Activated CD8-positive, alpha-beta memory T cell treated with anti-CD3 and anti-CD28 coated beads, Interleukin-2, amount 10 ng/mL, durations not matched to agents 7 days and 5 days (primary cell): ENCODE data around the gene CHRDL1. TPM values are rescaled to one million over a fixed set of nuclear protein-coding genes. Genes with fewer than 3 reads are reported as not detected.

ENCODE experiments used
- ATAC-seq: fragments of 150-1000 bp; cut with Tn5 transposase; one replicate; pipeline ENCODE4 v1.10.0; 2021; ENCODE audit warnings: moderate library complexity
- CTCF ChIA-PET: fragments of 350-600 bp; sonication (Branson Sonifier 250); formaldehyde crosslinking; loops from one replicate; lab custom pipeline; 2021; ENCODE audit warnings: antibody characterized with exemption; lab: Charles Lee
- DNase-seq: peaks from one replicate; pipeline ENCODE4 v3.0.0-alpha.2; 2020
- H3K27ac Mint-ChIP-seq: one replicate; pipeline ENCODE4 v1.8.0; 2021; ENCODE audit warnings: mild to moderate bottlenecking, mixed read lengths
- H3K27me3 Mint-ChIP-seq: one replicate; pipeline ENCODE4 v1.8.0; 2021; ENCODE audit warnings: mixed read lengths
- H3K36me3 Mint-ChIP-seq: one replicate; pipeline ENCODE4 v1.8.0; 2021; ENCODE audit warnings: mild to moderate bottlenecking, mixed read lengths
- H3K4me1 Mint-ChIP-seq: one replicate; pipeline ENCODE4 v1.8.0; 2021; ENCODE audit warnings: mixed read lengths
- H3K4me3 Mint-ChIP-seq: one replicate; pipeline ENCODE4 v1.8.0; 2021; ENCODE audit warnings: mild to moderate bottlenecking, moderate library complexity, mixed read lengths
- H3K9me3 Mint-ChIP-seq: one replicate; pipeline ENCODE4 v1.8.0; 2022; ENCODE audit warnings: low read depth, mixed read lengths
- total RNA-seq, 2 experiments: library from RNA; stranded (reverse); gene quantifications; one replicate each; pipeline ENCODE4 v1.2.3, GENCODE V29; 2021

The CHRDL1 gene
- total RNA-seq, 2 experiments from 2014 or later: not detected

GRCh38 chrX:110759785-110760184, 35.8 kb downstream of the CHRDL1 start:
- no peaks in the 10 kb centered on the region for H3K36me3 Mint-ChIP-seq
- no peaks in the 10 kb centered on the region for H3K27me3 Mint-ChIP-seq
- DNase-seq (no peak), ATAC-seq (no peak)
- no peaks in the 10 kb centered on the region for H3K9me3 Mint-ChIP-seq
- H3K27ac Mint-ChIP-seq: no peak overlapping the region
- CTCF ChIA-PET: no interaction called here
- no peaks in the 10 kb centered on the region for H3K4me1 Mint-ChIP-seq
- no peak overlapping the region for H3K4me3 Mint-ChIP-seq

GRCh38 chrX:110758781-110759422, 36.7 kb downstream of the CHRDL1 start:
- Mint-ChIP-seq H3K27me3 (no peaks in the 10 kb centered on the region), H3K27ac (no peak overlapping the region), H3K9me3 (no peaks in the 10 kb centered on the region), H3K36me3 (no peaks in the 10 kb centered on the region), H3K4me1 (no peaks in the 10 kb centered on the region), H3K4me3 (no peak overlapping the region)
- DNase-seq (no peak), ATAC-seq (no peak)
- CTCF ChIA-PET: no interaction called here

GRCh38 chrX:110755611-110756010, 40.0 kb downstream of the CHRDL1 start:
- H3K27me3 Mint-ChIP-seq: no peaks in the 10 kb centered on the region
- no peak overlapping the region for H3K4me3 Mint-ChIP-seq
- DNase-seq (no peak), ATAC-seq (no peak)
- no peaks in the 10 kb centered on the region for H3K4me1 Mint-ChIP-seq
- H3K9me3 Mint-ChIP-seq: no peaks in the 10 kb centered on the region
- H3K27ac Mint-ChIP-seq: no peak overlapping the region
- CTCF ChIA-PET: no interaction called here
- no peaks in the 10 kb centered on the region for H3K36me3 Mint-ChIP-seq

- Mint-ChIP-seq H3K4me1 (no peaks in the 10 kb centered on the region), H3K27me3 (no peaks in the 10 kb centered on the region), H3K4me3 (no peak overlapping the region), H3K9me3 (no peaks in the 10 kb centered on the region), H3K27ac (no peak overlapping the region), H3K36me3 (no peaks in the 10 kb centered on the region)
- CTCF ChIA-PET: no interaction called here
- ATAC-seq (no peak), DNase-seq (no peak)
Measured at GRCh38 chrX:110755061-110755460, 40.6 kb downstream of the CHRDL1 start.

- H3K4me3 Mint-ChIP-seq: no peak overlapping the region
- H3K4me1 Mint-ChIP-seq: no peaks in the 10 kb centered on the region
- DNase-seq: no peak
- CTCF ChIA-PET: no interaction called here
- no peaks in the 10 kb centered on the region for H3K9me3 Mint-ChIP-seq
- ATAC-seq: no peak
- no peaks in the 10 kb centered on the region for H3K36me3 Mint-ChIP-seq
- H3K27me3 Mint-ChIP-seq: no peaks in the 10 kb centered on the region
- H3K27ac Mint-ChIP-seq: no peak overlapping the region
Measured at GRCh38 chrX:110750526-110751189, 45.0 kb downstream of the CHRDL1 start.

GRCh38 chrX:110748256-110748806, 47.3 kb downstream of the CHRDL1 start:
- DNase-seq: no peak
- H3K27ac Mint-ChIP-seq: no peak overlapping the region
- H3K9me3 Mint-ChIP-seq: no peaks in the 10 kb centered on the region
- ATAC-seq: no peak
- no peak overlapping the region for H3K4me3 Mint-ChIP-seq
- no peaks in the 10 kb centered on the region for H3K4me1 Mint-ChIP-seq
- CTCF ChIA-PET: no interaction called here
- H3K27me3 Mint-ChIP-seq: no peaks in the 10 kb centered on the region
- H3K36me3 Mint-ChIP-seq: no peaks in the 10 kb centered on the region

GRCh38 chrX:110746014-110746413, 49.6 kb downstream of the CHRDL1 start:
- H3K4me1 Mint-ChIP-seq: no peaks in the 10 kb centered on the region
- DNase-seq: no peak
- no peaks in the 10 kb centered on the region for H3K27me3 Mint-ChIP-seq
- no peak overlapping the region for H3K27ac Mint-ChIP-seq
- no peak overlapping the region for H3K4me3 Mint-ChIP-seq
- CTCF ChIA-PET: no interaction called here
- no peaks in the 10 kb centered on the region for H3K9me3 Mint-ChIP-seq
- no peaks in the 10 kb centered on the region for H3K36me3 Mint-ChIP-seq
- ATAC-seq: no peak

- Mint-ChIP-seq H3K4me1 (no peaks in the 10 kb centered on the region), H3K4me3 (no peak overlapping the region), H3K36me3 (no peaks in the 10 kb centered on the region), H3K27me3 (no peaks in the 10 kb centered on the region), H3K9me3 (no peaks in the 10 kb centered on the region), H3K27ac (no peak overlapping the region)
- CTCF ChIA-PET: no interaction called here
- no peak for ATAC-seq
- DNase-seq: no peak
Measured at GRCh38 chrX:110745288-110745687, 50.3 kb downstream of the CHRDL1 start.

GRCh38 chrX:110743679-110744340, 51.8 kb downstream of the CHRDL1 start:
- DNase-seq (no peak), ATAC-seq (no peak)
- Mint-ChIP-seq H3K36me3 (no peaks in the 10 kb centered on the region), H3K27ac (no peak overlapping the region), H3K4me3 (no peak overlapping the region), H3K27me3 (no peaks in the 10 kb centered on the region), H3K9me3 (no peaks in the 10 kb centered on the region), H3K4me1 (no peaks in the 10 kb centered on the region)
- CTCF ChIA-PET: no interaction called here

GRCh38 chrX:110741213-110741796, 54.3 kb downstream of the CHRDL1 start:
- Mint-ChIP-seq H3K9me3 (no peaks in the 10 kb centered on the region), H3K4me3 (no peak overlapping the region), H3K4me1 (no peaks in the 10 kb centered on the region), H3K36me3 (no peaks in the 10 kb centered on the region), H3K27me3 (no peaks in the 10 kb centered on the region), H3K27ac (no peak overlapping the region)
- ATAC-seq: no peak
- CTCF ChIA-PET: no interaction called here
- no peak for DNase-seq

- CTCF ChIA-PET: no interaction called here
- Mint-ChIP-seq H3K4me1 (no peaks in the 10 kb centered on the region), H3K9me3 (no peaks in the 10 kb centered on the region), H3K27ac (no peak overlapping the region), H3K27me3 (no peaks in the 10 kb centered on the region), H3K4me3 (no peak overlapping the region), H3K36me3 (no peaks in the 10 kb centered on the region)
- ATAC-seq (no peak), DNase-seq (no peak)
Measured at GRCh38 chrX:110734894-110735541, 60.6 kb downstream of the CHRDL1 start.

GRCh38 chrX:110734271-110734670, 61.3 kb downstream of the CHRDL1 start:
- no peak for ATAC-seq

GRCh38 chrX:110733166-110733565, 62.5 kb downstream of the CHRDL1 start:
- H3K9me3 Mint-ChIP-seq: no peaks in the 10 kb centered on the region
- no peaks in the 10 kb centered on the region for H3K27me3 Mint-ChIP-seq
- no peaks in the 10 kb centered on the region for H3K4me1 Mint-ChIP-seq
- CTCF ChIA-PET: no interaction called here
- no peak for DNase-seq
- no peak for ATAC-seq
- H3K4me3 Mint-ChIP-seq: no peak overlapping the region
- H3K36me3 Mint-ChIP-seq: no peaks in the 10 kb centered on the region
- H3K27ac Mint-ChIP-seq: no peak overlapping the region

More at GRCh38 chrX:110734271-110734670, 61.3 kb downstream of the CHRDL1 start:
- no peaks in the 10 kb centered on the region for H3K36me3 Mint-ChIP-seq
- CTCF ChIA-PET: no interaction called here
- no peak overlapping the region for H3K27ac Mint-ChIP-seq
- no peak for DNase-seq
- H3K4me3 Mint-ChIP-seq: no peak overlapping the region
- H3K4me1 Mint-ChIP-seq: no peaks in the 10 kb centered on the region
- H3K9me3 Mint-ChIP-seq: no peaks in the 10 kb centered on the region
- H3K27me3 Mint-ChIP-seq: no peaks in the 10 kb centered on the region
